Measurements from ENCODE around the gene TGM6.
A peak's percentile ranks its signal among the peaks of the same experiment; 100 is the strongest.

TGM6 gene

GRCh38 chr20:2449386-2449785 is 68.7 kb downstream of the TGM6 start:
- no peak for TF ChIP-seq Cebpa-rat (IDR thresholded peaks at IDR 0.05)
- Histone ChIP-seq H3K27ac (no peak overlapping the region), H3K9ac (no peak overlapping the region), H4K20me1 (no peaks in the 10 kb centered on the region), H3K9me3 (replicated peaks in 1 of 11) (peaks cover 0 to 17% (median 6%) of the 10 kb centered on the region in 11 experiments; a peak in 11 of 22 replicates), H3K27me3 (no peaks in the 10 kb centered on the region), H3K36me3 (0 out of 22 replicates have a peak, but pooled peaks cover 0 to 7% (median 0%) of the 10 kb centered on the region in 11 experiments), H3K4me3 (no peak overlapping the region), H3K4me2 (peak overlapping the region in 3 of 11 experiments; percentile 52 to 61 (median 53); a peak in 4 of 22 replicates), H3K4me1 (peaks cover 0 to 46% (median 30%) of the 10 kb centered on the region in 10 experiments; a peak in 16 of 20 replicates)

GRCh38 chr20:2451422-2451821 is 70.7 kb downstream of the TGM6 start:
- no peaks in the 10 kb centered on the region for H3K27me3 ChIP-seq
- H3K4me2 ChIP-seq, result peak overlapping the region in 6 of 11 experiments; percentile 12 to 61 (median 52); a peak in 5 of 22 replicates
- H3K27ac ChIP-seq, result no peak overlapping the region; a peak in 1 of 22 replicates
- no peak overlapping the region for H3K4me3 ChIP-seq
- TF ChIP-seq Cebpa-rat (IDR thresholded peaks at IDR 0.05), result no peak
- H3K9me3 ChIP-seq (replicated peaks in 1 of 11), result peaks cover 0 to 10% (median 6%) of the 10 kb centered on the region in 11 experiments; a peak in 11 of 22 replicates
- no peak overlapping the region for H3K9ac ChIP-seq
- peaks cover 0 to 8% (median under 1%) of the 10 kb centered on the region in 11 experiments; a peak in 5 of 22 replicates for H4K20me1 ChIP-seq
- peaks cover 3 to 49% (median 30%) of the 10 kb centered on the region in 10 experiments; a peak in 16 of 20 replicates for H3K4me1 ChIP-seq
- H3K36me3 ChIP-seq, result 0 out of 22 replicates have a peak, but pooled peaks cover 0 to 7% (median 0%) of the 10 kb centered on the region in 11 experiments

GRCh38 chr20:2451939-2452732 is 71.4 kb downstream of the TGM6 start:
- Histone ChIP-seq H3K4me3 (no peak overlapping the region), H4K20me1 (peaks cover 0 to 15% (median 7%) of the 10 kb centered on the region in 11 experiments; a peak in 10 of 22 replicates), H3K9ac (no peak overlapping the region), H3K27me3 (no peaks in the 10 kb centered on the region), H3K36me3 (peaks cover 0 to 7% (median 0%) of the 10 kb centered on the region in 11 experiments; a peak in 1 of 22 replicates), H3K9me3 (replicated peaks in 1 of 11) (peaks cover 0 to 5% (median 1%) of the 10 kb centered on the region in 11 experiments; a peak in 6 of 22 replicates), H3K4me2 (peak overlapping the region in 7 of 11 experiments; percentile 3 to 54 (median 21); a peak in 6 of 22 replicates), H3K4me1 (peaks cover 10 to 49% (median 32%) of the 10 kb centered on the region in 10 experiments; a peak in 17 of 20 replicates), H3K27ac (no peak overlapping the region)
- no peak for TF ChIP-seq Cebpa-rat (IDR thresholded peaks at IDR 0.05)

GRCh38 chr20:2453792-2454191 is 73.1 kb downstream of the TGM6 start:
- peaks cover 27 to 54% (median 35%) of the 10 kb centered on the region in 10 experiments for H3K4me1 ChIP-seq
- TF ChIP-seq Cebpa-rat (IDR thresholded peaks at IDR 0.05), result no peak
- no peak overlapping the region for H3K27ac ChIP-seq
- peaks cover 0 to 31% (median 23%) of the 10 kb centered on the region in 11 experiments; a peak in 15 of 22 replicates for H4K20me1 ChIP-seq
- no peak overlapping the region for H3K9ac ChIP-seq
- peak overlapping the region in 6 of 11 experiments; percentile 3 to 29 (median 22); a peak in 6 of 22 replicates for H3K4me2 ChIP-seq
- peaks cover 3 to 16% (median 5%) of the 10 kb centered on the region in 11 experiments; a peak in 16 of 22 replicates for H3K36me3 ChIP-seq
- H3K27me3 ChIP-seq, result no peaks in the 10 kb centered on the region
- no peak overlapping the region for H3K4me3 ChIP-seq
- no peaks in the 10 kb centered on the region for H3K9me3 ChIP-seq (replicated peaks in 1 of 11)

GRCh38 chr20:2455771-2456497 is 75.2 kb downstream of the TGM6 start:
- Histone ChIP-seq H3K9me3 (replicated peaks in 1 of 11) (no peaks in the 10 kb centered on the region), H3K4me2 (no peak overlapping the region), H4K20me1 (peaks cover 4 to 53% (median 33%) of the 10 kb centered on the region in 11 experiments; a peak in 18 of 22 replicates), H3K4me3 (no peak overlapping the region), H3K36me3 (peaks cover 24 to 38% (median 27%) of the 10 kb centered on the region in 11 experiments), H3K27ac (no peak overlapping the region), H3K9ac (peak overlapping the region in 2 of 11 experiments; percentile 32 to 39; a peak in 2 of 22 replicates), H3K27me3 (no peaks in the 10 kb centered on the region), H3K4me1 (peaks cover 17 to 40% (median 31%) of the 10 kb centered on the region in 10 experiments)
- TF ChIP-seq Cebpa-rat (IDR thresholded peaks at IDR 0.05), result no peak

GRCh38 chr20:2458919-2459499 is 78.3 kb downstream of the TGM6 start:
- Histone ChIP-seq H3K9me3 (replicated peaks in 1 of 11) (no peaks in the 10 kb centered on the region), H3K36me3 (peaks cover 55 to 66% (median 57%) of the 10 kb centered on the region in 11 experiments)
- TF ChIP-seq Cebpa-rat (IDR thresholded peaks at IDR 0.05), result no peak

GRCh38 chr20:2459981-2460751 is 79.5 kb downstream of the TGM6 start:
- H3K4me3 ChIP-seq, result no peak overlapping the region
- no peaks in the 10 kb centered on the region for H3K27me3 ChIP-seq
- H3K36me3 ChIP-seq, result peaks cover 66 to 78% (median 69%) of the 10 kb centered on the region in 11 experiments
- H3K27ac ChIP-seq, result no peak overlapping the region
- H3K9ac ChIP-seq, result no peak overlapping the region
- H4K20me1 ChIP-seq, result peaks cover 46 to 92% (median 76%) of the 10 kb centered on the region in 11 experiments
- H3K9me3 ChIP-seq (replicated peaks in 1 of 11), result no peaks in the 10 kb centered on the region
- peaks cover 0 to 49% (median 22%) of the 10 kb centered on the region in 10 experiments; a peak in 13 of 20 replicates for H3K4me1 ChIP-seq
- no peak for TF ChIP-seq Cebpa-rat (IDR thresholded peaks at IDR 0.05)
- no peak overlapping the region for H3K4me2 ChIP-seq

More at GRCh38 chr20:2458919-2459499, 78.3 kb downstream of the TGM6 start:
- Histone ChIP-seq H3K27me3 (no peaks in the 10 kb centered on the region), H3K4me1 (peaks cover 0 to 49% (median 24%) of the 10 kb centered on the region in 10 experiments; a peak in 14 of 20 replicates), H3K4me2 (peak overlapping the region in 1 of 11 experiments; percentile 5; a peak in 1 of 22 replicates), H3K9ac (no peak overlapping the region), H3K4me3 (no peak overlapping the region), H4K20me1 (peaks cover 34 to 84% (median 64%) of the 10 kb centered on the region in 11 experiments; a peak in 21 of 22 replicates), H3K27ac (no peak overlapping the region)
